Transverse colon (tissue), 4 donors: Measurements from ENCODE around the gene NDRG2.
"Not testable (repeated sequence)": the region's sequence is repeated elsewhere in the genome, so short reads cannot be mapped to it uniquely, and the experiment has no call there.

Source experiments
- EP300 ChIP-seq: sonication (generic); formaldehyde crosslinking; IDR thresholded peaks from one replicate; pipeline ENCODE4 v1.6.1; 2017; ENCODE audit warnings: antibody characterized with exemption, low read depth
- POLR2A ChIP-seq: fragments of 450-650 bp; IDR thresholded peaks from one replicate; pipeline ENCODE4 v1.6.1; 2016; ENCODE audit warnings: antibody characterized with exemption, mild to moderate bottlenecking, moderate library complexity
- POLR2AphosphoS5 ChIP-seq, 3 donors: sonication (generic); formaldehyde crosslinking; IDR thresholded peaks; one replicate each; pipeline ENCODE4 v1.6.1; 2016; ENCODE audit warnings: antibody characterized with exemption in 3 of 3
- TF ChIP-seq, protein P1 (sequence below), 5 experiments: fragments of 200-600 bp in 3 of 5; fragments of 450-650 bp in 2 of 5; sonication (generic) in 3 of 5; IDR thresholded peaks; 1 replicate in 2 of 5; 2 replicates in 3 of 5; pipeline ENCODE4 v1.5.1; 2016 to 2017; ENCODE audit warnings: antibody characterized with exemption in 5 of 5, inconsistent platforms in 3 of 5, mild to moderate bottlenecking in 2 of 5, moderate library complexity in 1 of 5

DNA sequence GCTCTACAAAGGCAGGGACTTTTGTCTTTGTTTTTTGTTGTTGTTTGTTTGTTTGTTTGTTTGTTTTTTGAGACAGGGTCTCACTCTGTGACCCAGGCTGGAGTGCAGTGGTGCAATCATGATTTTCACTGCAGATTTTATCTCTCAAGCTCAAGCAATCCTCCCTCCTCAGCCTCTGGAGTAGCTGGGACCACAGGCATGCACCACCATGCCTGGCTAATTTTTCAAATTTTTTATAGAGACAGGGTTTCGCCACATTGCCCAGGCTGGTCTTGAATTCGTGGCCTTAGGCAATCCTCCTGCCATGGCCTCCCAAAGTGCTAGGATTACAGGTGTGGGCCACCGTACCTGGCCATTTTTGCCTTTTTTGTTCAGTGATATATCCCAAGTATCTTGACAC, 16.1 kb upstream of the NDRG2 start:
- not testable (repeated sequence) for TF ChIP-seq POLR2A; POLR2AphosphoS5 (IDR thresholded peaks at IDR 0.05); EP300
- TF ChIP-seq, protein P1, sequence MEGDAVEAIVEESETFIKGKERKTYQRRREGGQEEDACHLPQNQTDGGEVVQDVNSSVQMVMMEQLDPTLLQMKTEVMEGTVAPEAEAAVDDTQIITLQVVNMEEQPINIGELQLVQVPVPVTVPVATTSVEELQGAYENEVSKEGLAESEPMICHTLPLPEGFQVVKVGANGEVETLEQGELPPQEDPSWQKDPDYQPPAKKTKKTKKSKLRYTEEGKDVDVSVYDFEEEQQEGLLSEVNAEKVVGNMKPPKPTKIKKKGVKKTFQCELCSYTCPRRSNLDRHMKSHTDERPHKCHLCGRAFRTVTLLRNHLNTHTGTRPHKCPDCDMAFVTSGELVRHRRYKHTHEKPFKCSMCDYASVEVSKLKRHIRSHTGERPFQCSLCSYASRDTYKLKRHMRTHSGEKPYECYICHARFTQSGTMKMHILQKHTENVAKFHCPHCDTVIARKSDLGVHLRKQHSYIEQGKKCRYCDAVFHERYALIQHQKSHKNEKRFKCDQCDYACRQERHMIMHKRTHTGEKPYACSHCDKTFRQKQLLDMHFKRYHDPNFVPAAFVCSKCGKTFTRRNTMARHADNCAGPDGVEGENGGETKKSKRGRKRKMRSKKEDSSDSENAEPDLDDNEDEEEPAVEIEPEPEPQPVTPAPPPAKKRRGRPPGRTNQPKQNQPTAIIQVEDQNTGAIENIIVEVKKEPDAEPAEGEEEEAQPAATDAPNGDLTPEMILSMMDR (IDR thresholded peaks at IDR 0.05), result not testable (repeated sequence)
